HG02571 (cell line): Measurements from ENCODE around the gene BCR.
"Not testable (repeated sequence)": the region's sequence is repeated elsewhere in the genome, so short reads cannot be mapped to it uniquely, and the experiment has no call there.

Experiments used
- ATAC-seq: cut with Tn5 transposase; IDR thresholded peaks from one replicate; pipeline ENCODE4 v1.9.1; 2021; ENCODE audit warnings: mild to moderate bottlenecking, moderate library complexity; ENCODE audit not compliant: unreplicated experiment

The BCR gene

DNA sequence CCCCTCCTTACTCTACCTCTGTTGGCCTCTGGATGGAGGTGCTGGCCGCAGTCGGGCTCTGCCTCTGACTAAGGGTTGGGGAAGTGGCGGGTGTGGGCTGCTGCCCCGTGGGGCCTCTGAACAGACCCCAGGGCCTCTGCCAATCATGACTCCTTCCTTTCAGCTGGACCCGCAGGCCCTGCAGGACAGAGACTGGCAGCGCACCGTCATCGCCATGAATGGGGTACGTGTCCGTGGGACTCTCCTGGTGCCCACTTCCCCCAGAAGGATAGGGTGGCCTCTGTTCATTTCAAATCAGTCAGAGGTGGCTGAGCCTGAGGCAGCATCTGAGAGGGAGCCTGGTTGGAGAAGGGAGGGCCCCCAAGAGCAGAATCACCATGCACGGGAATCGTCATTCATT lies 129.0 kb downstream of the BCR start:
- not testable (repeated sequence) for ATAC-seq

DNA sequence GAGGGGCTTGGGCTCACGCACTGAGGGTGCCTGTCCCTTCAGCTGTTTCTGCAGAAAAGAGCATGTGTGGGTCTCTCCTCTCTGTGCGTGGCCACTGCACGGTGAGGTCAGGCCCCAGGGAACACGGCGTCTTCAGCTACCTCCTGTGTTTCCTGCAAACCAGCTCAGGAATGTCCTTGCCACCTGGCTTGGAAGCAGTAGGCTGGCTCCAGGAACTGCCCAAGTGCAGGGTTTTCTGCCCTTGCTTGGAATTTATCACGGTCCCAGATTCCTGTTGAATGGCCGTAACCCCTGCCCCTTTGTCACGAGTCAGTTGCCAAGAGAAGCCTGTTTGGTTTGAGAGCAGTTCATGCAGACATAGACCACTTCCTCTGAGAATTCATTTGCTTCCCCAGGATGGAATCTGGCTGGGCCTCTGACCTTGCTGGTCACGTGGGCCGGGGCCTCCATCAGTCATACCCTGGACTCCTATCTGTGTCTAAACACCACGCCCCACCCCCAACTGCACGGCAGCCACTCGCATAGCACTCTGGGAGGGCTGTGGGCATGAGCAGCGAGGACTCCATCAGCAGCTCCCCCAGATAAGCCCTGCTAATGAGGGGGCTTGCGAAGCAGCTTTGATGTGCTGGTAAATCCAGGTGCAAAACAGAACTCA lies 130.3 kb downstream of the BCR start:
- ATAC-seq: not testable (repeated sequence)

DNA sequence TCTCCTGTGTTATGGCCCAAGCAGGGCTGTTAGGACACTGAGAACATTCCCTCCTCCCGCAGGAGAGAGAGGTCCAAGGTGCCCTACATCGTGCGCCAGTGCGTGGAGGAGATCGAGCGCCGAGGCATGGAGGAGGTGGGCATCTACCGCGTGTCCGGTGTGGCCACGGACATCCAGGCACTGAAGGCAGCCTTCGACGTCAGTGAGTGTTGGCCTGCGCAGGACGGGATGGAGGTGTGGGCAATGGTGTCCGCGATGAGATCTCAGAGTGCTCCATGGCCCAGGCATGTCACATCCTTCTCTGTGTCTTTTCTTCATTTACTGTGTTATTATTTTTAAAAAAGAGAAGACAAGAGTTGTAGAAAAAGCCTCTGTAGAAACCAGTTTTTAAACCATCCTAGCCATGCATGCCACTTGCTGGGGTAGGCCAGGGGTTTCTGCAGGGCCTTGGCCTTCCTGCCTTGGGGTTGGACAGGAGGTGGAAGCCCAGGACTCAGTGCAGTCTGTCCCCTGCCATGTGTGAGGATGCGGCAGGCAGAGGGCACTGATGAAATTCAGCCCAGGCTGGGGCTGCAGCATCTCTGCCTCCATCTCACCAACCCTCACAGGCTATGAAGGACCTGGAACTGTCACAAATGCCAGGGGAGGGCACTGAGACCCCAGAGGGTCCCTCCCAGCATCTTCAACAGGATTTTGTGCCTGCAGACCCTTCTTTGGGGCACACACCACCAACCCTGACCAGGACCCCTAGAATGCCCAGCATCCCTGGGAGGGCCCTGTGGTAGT lies 131.5 kb downstream of the BCR start:
- not testable (repeated sequence) for ATAC-seq

DNA sequence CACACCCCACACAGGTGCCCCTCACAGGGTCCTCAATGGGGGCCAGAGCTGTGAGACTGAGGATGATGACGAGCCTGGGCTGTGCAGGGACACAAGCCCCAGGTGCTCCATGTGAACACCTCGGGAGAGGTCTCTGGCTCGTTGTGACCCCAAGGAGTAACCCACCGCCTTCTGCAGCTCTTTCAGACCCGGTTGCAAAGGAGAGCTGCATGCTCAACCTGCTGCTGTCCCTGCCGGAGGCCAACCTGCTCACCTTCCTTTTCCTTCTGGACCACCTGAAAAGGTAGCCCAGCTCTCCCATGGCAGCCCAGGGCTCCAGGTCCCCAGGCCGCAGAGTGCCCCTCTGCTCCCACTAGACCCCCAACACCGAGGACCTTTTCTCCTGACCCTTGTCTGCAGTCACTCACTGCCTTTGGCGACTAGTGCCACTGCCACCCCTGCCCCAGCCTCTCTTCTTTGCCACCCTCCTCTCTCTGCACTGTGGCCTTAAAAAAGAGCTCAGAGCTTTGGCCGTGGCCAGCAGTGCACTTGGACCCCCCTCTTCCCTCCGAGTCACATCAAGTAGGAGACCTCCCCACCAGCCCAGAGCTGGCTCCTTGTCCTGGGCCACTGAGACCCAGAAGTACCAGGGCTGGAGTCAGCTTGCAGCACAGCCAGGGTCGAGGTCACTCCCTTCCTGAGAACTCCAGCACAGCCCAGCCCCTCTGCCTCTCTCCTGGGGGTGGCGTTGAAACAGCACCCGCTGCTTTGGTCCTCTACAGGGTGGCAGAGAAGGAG lies 133.7 kb downstream of the BCR start:
- no peak for ATAC-seq

DNA sequence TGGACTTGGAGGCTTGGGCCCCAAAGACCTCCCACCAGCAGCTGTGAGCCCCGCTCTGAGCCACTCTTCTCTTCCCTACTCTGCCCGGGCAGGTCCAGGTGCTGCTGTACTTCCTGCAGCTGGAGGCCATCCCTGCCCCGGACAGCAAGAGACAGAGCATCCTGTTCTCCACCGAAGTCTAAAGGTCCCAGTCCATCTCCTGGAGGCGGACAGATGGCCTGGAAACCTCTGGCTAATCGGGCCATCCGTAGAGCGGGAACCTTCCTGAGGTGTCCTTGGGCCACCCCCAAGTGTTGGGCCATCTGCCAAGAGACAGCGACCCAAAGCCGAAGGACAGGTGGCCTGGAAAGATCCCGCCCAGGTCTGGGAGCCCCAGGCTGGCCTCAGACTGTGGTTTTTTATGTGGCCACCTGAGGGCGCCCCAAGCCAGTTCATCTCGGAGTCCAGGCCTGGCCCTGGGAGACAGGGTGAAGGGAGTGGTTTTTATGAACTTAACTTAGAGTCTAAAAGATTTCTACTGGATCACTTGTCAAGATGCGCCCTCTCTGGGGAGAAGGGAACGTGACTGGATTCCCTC lies 135.1 kb downstream of the BCR start:
- ATAC-seq: no peak

DNA sequence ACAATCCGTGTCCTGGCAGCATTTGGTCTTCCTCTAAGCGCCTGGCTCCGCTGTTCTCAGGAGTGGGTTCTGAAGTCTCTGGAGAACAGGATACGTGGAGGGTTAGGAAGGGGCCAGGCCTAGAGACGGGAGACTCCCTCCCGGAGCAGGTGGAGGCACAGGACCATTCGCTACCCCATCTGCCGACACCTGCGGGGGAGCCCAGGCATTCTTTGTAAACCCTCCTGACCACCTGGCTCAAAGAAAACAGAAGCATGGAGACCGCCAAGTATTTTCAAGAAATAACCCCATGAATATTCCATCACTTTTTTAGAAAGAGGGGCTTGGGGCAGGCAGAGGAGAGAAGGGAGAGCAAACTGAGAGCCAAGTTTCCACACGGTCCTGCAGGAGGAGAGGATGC lies 136.3 kb downstream of the BCR start:
- ATAC-seq: not testable (repeated sequence)

DNA sequence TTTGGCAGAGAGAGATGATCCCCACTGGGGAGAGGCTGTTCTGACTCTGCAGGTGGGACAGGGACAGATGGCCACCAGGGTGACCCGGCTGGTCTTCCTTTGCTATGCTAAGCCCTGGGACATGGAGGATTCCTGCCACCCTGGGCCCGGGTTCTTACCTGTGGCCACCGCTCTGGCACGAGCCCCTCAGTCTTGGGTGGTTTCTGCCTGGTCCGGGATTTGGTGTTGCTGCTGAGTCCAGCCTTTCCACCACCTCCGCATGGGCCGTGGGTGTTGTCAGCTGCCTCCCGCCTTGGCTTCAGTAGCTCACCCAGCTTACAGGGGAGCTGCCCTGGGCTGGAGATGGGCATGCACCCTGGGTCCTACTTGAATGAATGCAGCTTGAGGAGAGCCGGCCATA lies 138.0 kb downstream of the BCR start:
- ATAC-seq: not testable (repeated sequence)

DNA sequence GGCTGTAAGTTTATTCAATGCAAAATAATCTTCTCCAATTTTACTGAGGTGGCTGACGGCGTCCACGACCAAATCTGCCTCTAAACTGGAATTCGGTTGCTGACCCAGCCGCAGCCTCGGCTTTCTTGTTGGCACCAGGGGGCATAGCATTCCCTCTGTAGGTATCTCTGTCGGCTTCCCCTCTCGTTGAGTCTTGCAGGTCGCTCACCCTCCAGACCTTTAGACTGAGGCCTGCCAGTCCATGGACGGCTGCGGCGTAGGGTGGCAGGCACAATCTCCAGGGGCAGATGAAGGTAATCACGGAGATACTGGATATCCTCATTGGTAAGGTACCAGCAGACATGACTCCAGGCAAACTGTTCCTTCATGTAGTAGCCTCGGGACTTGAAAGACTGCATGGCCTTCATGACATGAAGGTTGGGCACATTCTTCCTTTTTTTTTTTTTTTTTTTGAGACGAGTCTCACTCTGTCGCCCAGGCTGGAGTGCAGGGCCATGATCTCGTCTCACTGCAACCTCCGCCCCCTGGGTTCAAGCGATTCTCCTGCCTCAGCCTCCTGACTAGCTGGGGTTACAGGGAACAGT lies 142.3 kb downstream of the BCR start:
- ATAC-seq: not testable (repeated sequence)

DNA sequence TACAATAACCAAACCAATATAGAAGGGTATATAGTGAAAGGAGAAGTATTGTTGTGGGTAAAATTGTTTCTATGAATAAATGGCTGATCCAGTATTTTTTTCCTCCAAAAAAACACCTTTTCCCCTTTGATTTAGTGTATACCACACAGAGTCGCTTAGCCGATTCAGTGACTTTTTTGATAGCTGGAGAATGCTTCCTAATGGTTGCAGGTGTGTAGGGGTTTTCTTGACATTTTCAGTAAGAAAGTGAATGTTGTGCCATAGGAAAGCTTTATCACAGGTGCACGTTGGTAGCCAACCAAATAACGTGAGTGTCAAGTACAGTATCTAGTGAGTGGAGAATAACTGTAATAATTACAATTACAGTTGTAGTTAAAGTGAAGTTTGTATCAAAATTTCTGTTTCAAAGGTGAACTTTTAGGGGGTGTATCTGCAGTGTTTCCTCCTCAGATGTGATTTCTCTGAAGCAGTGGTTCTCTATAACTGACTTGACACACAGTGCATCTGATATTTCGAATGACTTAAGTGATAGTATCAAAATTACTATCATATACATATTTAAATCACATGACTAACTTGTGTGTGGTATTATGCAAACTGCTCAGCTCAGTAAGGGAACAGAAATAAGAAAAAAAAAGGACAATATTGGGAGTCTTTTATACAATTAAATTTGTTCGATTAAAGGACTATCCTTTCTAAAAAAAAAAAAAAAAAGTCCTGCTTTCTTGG lies 143.8 kb downstream of the BCR start:
- not testable (repeated sequence) for ATAC-seq

DNA sequence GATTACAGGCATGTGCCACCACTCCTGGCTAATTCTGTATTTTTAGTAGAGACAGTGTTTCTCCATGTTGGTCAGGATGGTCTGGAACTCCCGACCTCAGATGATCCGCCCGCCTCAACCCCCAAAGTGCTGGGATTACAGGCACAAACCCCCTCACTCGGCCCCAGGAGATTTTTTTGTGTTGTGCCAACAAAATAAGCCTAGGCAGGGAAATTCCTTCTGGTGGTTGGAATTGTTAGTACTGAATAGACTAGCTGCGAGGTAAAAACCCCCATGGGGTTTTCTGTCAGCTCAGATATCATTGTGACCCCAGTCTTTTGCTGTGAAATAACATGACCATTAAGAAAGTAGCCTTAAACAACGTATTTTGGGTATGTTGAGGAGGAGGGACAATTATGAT lies 144.9 kb downstream of the BCR start:
- no peak for ATAC-seq

DNA sequence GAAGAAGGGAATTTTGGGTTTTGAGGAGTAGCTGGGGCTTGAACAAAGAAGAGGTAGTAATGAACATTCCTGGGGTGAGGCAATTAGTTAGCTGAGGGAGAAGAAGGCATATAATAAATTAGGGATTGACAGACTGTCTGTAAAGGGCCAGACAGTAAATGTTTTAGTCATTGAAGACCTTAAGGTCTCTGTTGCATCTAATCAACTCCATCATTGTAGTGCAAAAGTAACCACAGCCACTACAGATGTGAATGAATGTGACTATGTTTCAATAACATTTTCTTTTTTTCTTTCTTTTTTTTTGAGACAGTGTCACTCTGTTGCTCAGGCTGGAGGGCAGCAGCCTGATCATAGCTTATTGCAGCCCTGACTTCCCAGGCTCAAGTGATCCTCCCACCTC lies 153.5 kb downstream of the BCR start:
- not testable (repeated sequence) for ATAC-seq

DNA sequence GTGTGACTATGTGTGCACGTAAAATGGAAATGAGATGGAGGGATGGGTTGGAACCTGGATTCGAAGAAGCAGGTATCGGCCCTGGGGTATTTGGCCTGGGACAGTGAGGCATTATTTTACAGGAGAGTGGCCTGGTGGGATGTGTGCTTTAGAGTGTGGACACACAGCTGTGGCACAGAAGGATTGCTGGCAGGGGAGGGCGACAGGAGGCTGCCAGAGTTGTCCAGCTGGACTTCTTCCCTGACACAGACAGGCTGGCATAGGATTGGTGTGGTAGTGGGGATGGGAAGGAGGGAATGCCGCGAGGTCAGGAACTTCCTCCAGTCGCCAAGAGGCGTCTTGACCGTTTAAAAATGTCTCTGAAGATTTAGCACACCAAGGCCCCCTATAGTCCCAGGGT lies 157.4 kb downstream of the BCR start:
- not testable (repeated sequence) for ATAC-seq

DNA sequence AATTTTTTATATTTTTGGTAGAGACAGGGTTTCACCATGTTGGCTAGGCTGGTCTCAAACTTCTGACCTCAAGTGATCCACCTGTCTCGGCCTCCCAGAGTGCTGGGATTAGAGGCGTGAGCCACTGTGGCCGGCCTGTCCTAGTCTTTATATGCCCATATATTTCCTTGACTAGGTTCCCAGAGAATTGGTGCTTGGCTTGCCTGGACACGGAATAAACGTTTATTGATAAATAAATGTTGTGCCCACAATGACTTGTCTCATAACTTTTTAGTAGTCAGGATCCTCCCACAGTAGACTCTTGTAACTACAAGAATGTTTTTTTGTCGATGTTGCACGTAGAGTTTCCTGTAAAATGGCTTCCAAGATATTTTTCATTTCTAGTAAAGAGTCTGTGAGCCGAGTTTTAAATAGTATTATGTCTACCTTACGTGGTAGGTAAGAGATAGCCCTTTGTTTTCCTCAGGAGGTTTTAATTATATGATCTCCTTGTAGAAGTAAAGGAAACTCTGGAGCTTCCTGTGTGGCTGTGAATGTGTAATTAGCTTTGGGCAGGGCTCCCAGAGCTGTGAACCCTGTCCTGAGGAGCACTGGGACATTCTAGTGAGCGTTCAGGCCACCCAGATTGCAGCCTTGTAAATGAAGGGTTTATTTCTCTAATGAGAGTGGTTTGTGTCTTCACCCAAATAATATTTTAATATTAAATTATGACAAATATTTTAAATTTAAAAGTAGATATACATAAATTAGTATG lies 161.8 kb downstream of the BCR start:
- ATAC-seq: not testable (repeated sequence)

DNA sequence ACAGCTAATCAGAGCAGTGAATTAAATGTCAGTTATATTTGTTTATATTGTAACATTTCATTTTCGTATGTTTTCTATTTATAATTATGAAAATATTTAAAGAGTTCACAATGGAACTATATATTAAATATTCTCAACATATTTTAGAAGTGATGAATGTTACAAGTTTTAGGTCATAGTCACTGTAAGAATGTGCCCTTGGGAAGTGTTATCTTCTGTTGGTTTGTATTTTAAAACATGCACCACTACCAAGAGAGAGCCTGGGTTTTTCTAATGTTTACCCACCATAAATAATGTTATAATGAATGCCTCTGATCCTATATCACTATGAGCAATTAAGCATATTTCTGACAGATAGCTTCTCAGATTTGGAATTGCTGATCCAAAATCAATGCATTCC lies 171.0 kb downstream of the BCR start:
- ATAC-seq: no peak

DNA sequence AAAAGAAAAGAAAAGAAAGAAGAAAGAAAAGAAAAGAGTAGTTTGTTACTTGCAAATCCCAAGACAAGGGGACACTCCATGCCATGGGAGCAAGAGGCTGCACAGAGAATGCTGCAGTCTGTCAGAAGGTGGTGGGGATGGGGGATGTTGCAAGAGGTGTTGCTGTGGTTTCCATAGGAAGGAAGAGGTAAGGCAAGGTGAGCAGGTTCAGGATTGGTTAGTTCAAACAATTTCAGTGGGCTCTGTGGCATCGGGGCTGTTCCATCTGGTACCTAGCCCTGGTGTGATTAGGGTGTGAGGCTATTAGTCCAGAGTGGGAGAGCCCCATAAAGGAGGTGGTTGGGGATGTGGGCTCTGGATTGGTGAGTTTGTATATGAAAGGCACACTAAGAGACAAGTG lies 172.7 kb downstream of the BCR start:
- no peak for ATAC-seq

DNA sequence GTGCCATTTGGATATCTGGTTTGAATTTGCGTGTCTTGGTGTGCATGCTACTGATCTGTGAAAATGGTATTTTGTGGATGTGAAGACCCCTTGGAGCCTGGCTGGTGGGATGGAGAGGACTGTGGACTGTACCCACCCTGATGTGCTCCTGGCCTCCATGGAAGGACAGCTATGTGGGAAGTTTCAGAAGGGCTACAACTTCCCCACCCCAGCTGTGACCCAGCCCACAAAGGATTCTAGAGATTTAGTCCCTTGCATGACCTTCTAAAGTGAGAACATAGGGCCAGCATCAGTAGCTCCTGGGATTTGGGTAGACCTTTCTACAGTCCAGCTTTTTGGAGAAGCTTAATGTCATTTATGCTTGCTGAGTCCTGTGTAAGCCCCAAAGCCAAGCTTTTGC lies 173.4 kb downstream of the BCR start:
- ATAC-seq: no peak

DNA sequence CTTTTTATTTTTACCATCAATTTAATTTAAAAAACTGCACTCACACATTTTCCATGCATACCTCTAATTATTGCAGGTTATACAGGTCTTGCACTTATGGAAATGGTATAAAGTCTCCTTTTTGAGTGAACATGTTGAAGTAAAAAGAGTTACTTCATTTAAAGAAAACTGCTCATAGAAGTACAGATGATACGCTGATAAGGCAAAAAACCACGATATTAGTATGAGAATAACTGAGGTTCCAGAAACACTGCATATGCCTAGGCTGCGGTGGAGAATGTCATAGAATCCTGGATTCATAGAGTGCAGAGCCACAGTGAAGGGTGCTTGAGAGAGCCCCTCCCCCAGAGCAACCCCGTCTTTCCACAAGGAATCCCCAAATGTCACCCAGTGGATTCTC lies 175.8 kb downstream of the BCR start:
- ATAC-seq: no peak

DNA sequence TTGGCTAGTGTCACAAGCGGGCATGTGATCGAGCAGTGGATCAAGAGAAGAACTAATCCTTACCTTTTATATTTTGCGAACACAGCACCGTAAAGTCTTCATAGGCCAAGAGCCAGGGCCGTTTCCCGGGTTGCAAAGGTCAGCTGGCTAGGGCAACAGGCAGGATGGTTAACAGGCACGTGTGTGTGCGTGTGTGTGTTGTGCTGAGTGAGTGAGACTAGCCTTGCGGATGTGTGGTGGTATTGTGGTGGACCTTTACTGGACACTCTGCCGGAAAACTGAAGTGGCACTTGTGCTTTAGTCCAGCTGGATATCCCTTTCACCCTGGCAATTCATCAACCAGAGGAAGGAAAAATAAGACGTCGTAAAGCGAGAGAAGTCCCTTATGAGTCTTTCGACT lies 176.7 kb downstream of the BCR start:
- no peak for ATAC-seq

DNA sequence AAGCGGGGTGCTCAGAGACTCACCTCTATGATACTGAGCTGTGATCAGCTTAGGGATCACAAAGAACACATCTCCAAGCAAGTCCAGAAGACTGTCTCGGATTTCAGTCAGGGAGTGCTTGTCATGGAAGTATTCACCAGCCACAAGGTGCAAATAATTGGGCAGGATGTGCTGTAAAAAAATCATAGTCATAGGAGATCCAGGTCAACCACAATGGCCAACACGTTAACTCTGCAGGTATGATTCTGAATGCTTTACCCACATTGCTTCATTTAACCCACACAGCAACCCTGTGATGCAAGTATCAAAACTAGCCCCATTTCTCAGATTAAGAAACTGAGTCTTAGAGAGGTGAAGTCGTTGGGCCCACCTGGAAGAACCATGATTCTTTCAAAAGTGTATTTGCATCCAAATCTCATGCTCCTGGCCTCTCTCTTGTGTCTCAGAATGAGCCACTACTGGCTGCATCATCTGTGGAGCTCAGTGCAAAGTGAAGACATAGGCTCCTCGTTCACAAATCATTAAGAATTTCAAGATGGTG lies 179.3 kb downstream of the BCR start:
- no peak for ATAC-seq
